Activated naive CD8-positive, alpha-beta T cell treated with anti-CD3 and anti-CD28 coated beads, Interleukin-2, amount 10 ng/mL, durations not matched to agents 7 days and 5 days (primary cell): ENCODE data around the gene ANAPC2. TPM values are rescaled to one million over a fixed set of nuclear protein-coding genes. Genes with fewer than 3 reads are reported as not detected.

ENCODE experiments used
- ATAC-seq: fragments of 150-1000 bp; cut with Tn5 transposase; one replicate; pipeline ENCODE4 v1.10.0; 2021; ENCODE audit warnings: low read depth, moderate library complexity
- POLR2A ChIA-PET: fragments of 350-600 bp; sonication (Branson Sonifier 250); formaldehyde crosslinking; loops from one replicate; lab custom pipeline; 2021; ENCODE audit warnings: antibody characterized with exemption; lab: Charles Lee
- DNase-seq: peaks from one replicate; pipeline ENCODE4 v3.0.0; 2021
- H3K27ac Mint-ChIP-seq: one replicate; pipeline ENCODE4 v1.8.0; 2022; ENCODE audit warnings: mild to moderate bottlenecking, mixed read lengths
- H3K27me3 Mint-ChIP-seq: one replicate; pipeline ENCODE4 v1.8.0; 2022; ENCODE audit warnings: mild to moderate bottlenecking, moderate library complexity, mixed read lengths
- H3K36me3 Mint-ChIP-seq: one replicate; pipeline ENCODE4 v1.8.0; 2021; ENCODE audit warnings: mild to moderate bottlenecking, mixed read lengths
- H3K4me1 Mint-ChIP-seq: one replicate; pipeline ENCODE4 v1.8.0; 2021; ENCODE audit warnings: mixed read lengths
- H3K4me3 Mint-ChIP-seq: one replicate; pipeline ENCODE4 v1.8.0; 2022; ENCODE audit warnings: mild to moderate bottlenecking, moderate library complexity, mixed read lengths
- H3K9me3 Mint-ChIP-seq: one replicate; pipeline ENCODE4 v1.8.0; 2021; ENCODE audit warnings: mixed read lengths
- total RNA-seq, 2 experiments: library from RNA; stranded (reverse); gene quantifications; one replicate each; pipeline ENCODE4 v1.2.3, GENCODE V29; 2021

Gene ANAPC2
- total RNA-seq, 2 experiments from 2014 or later = 84.2 to 87.8 TPM

GRCh38 chr9:137163805-137164204 lies 24.6 kb downstream of the ANAPC2 start:
- DNase-seq = no peak
- H3K27me3 Mint-ChIP-seq = peaks cover 29% of the 10 kb centered on the region
- POLR2A ChIA-PET = no interaction called here

GRCh38 chr9:137163365-137163715 lies 25.0 kb downstream of the ANAPC2 start:
- Mint-ChIP-seq H3K9me3 (no peaks in the 10 kb centered on the region), H3K4me1 (peaks cover 8% of the 10 kb centered on the region)
- POLR2A ChIA-PET = no interaction called here

More at GRCh38 chr9:137163805-137164204, 24.6 kb downstream of the ANAPC2 start:
- Mint-ChIP-seq H3K27ac (no peak overlapping the region), H3K4me1 (peaks cover 6% of the 10 kb centered on the region), H3K4me3 (no peak overlapping the region), H3K9me3 (no peaks in the 10 kb centered on the region), H3K36me3 (no peaks in the 10 kb centered on the region)
- no peak for ATAC-seq

GRCh38 chr9:137162505-137163364 lies 25.6 kb downstream of the ANAPC2 start:
- H3K27me3 Mint-ChIP-seq = peaks cover 35% of the 10 kb centered on the region
- POLR2A ChIA-PET = interaction anchor here (0.6 kb wide), 1 partner anchor 19 kb away, joined by 3 read pairs; no protein-coding TSS in a partner anchor
- DNase-seq (no peak), ATAC-seq (no peak)
- no peak overlapping the region for H3K27ac Mint-ChIP-seq
- H3K9me3 Mint-ChIP-seq = no peaks in the 10 kb centered on the region
- no peak overlapping the region for H3K4me3 Mint-ChIP-seq
- no peaks in the 10 kb centered on the region for H3K36me3 Mint-ChIP-seq
- peaks cover 13% of the 10 kb centered on the region for H3K4me1 Mint-ChIP-seq

More at GRCh38 chr9:137163365-137163715, 25.0 kb downstream of the ANAPC2 start:
- DNase-seq = no peak
- Mint-ChIP-seq H3K27ac (no peak overlapping the region), H3K4me3 (no peak overlapping the region), H3K36me3 (no peaks in the 10 kb centered on the region), H3K27me3 (peaks cover 30% of the 10 kb centered on the region)
- ATAC-seq = no peak

- Mint-ChIP-seq H3K4me1 (peaks cover 13% of the 10 kb centered on the region), H3K36me3 (no peaks in the 10 kb centered on the region), H3K9me3 (no peaks in the 10 kb centered on the region), H3K4me3 (no peak overlapping the region), H3K27ac (no peak overlapping the region), H3K27me3 (peaks cover 38% of the 10 kb centered on the region)
- ATAC-seq = no peak
- no peak for DNase-seq
- POLR2A ChIA-PET = interaction anchor here (0.6 kb wide), 1 partner anchor 18 kb away, joined by 3 read pairs; no protein-coding TSS in a partner anchor
Measured at GRCh38 chr9:137161558-137162486, 26.5 kb downstream of the ANAPC2 start.

GRCh38 chr9:137160716-137161557 lies 27.4 kb downstream of the ANAPC2 start:
- no peak for DNase-seq
- Mint-ChIP-seq H3K9me3 (no peaks in the 10 kb centered on the region), H3K27ac (no peak overlapping the region), H3K4me1 (peaks cover 10% of the 10 kb centered on the region), H3K36me3 (no peaks in the 10 kb centered on the region), H3K27me3 (peaks cover 34% of the 10 kb centered on the region), H3K4me3 (no peak overlapping the region)
- POLR2A ChIA-PET = no interaction called here
- no peak for ATAC-seq

- no peaks in the 10 kb centered on the region for H3K9me3 Mint-ChIP-seq
- H3K36me3 Mint-ChIP-seq = no peaks in the 10 kb centered on the region
- POLR2A ChIA-PET = no interaction called here
- peaks cover 10% of the 10 kb centered on the region for H3K4me1 Mint-ChIP-seq
- ATAC-seq = no peak
- no peak overlapping the region for H3K27ac Mint-ChIP-seq
- H3K27me3 Mint-ChIP-seq = peaks cover 33% of the 10 kb centered on the region
- DNase-seq = no peak
- H3K4me3 Mint-ChIP-seq = no peak overlapping the region
Measured at GRCh38 chr9:137160054-137160425, 28.3 kb downstream of the ANAPC2 start.

- DNase-seq (no peak), ATAC-seq (no peak)
- Mint-ChIP-seq H3K36me3 (no peaks in the 10 kb centered on the region), H3K27ac (peak overlapping the region; percentile 23), H3K27me3 (peaks cover 33% of the 10 kb centered on the region), H3K4me1 (peaks cover 10% of the 10 kb centered on the region), H3K4me3 (no peak overlapping the region), H3K9me3 (no peaks in the 10 kb centered on the region)
- POLR2A ChIA-PET = interaction anchor here (2.3 kb wide), 1 partner anchor 30 kb away, joined by 9 read pairs; no protein-coding TSS in a partner anchor
Measured at GRCh38 chr9:137159105-137160053, 29.0 kb downstream of the ANAPC2 start.

GRCh38 chr9:137158625-137159024 lies 29.7 kb downstream of the ANAPC2 start:
- ATAC-seq = no peak
- POLR2A ChIA-PET = interaction anchor here (1.3 to 2.3 kb wide), 2 partner anchors 12 to 29 kb away, joined by 3 to 9 read pairs; no protein-coding TSS in a partner anchor

GRCh38 chr9:137157618-137158415 lies 30.5 kb downstream of the ANAPC2 start:
- no peak overlapping the region for H3K4me3 Mint-ChIP-seq
- no peak for ATAC-seq
- no peaks in the 10 kb centered on the region for H3K9me3 Mint-ChIP-seq
- H3K36me3 Mint-ChIP-seq = no peaks in the 10 kb centered on the region
- POLR2A ChIA-PET = interaction anchor here (1.3 to 2.3 kb wide), 2 partner anchors 11 to 28 kb away, joined by 3 to 9 read pairs; no protein-coding TSS in a partner anchor
- DNase-seq = no peak
- no peak overlapping the region for H3K27ac Mint-ChIP-seq
- H3K27me3 Mint-ChIP-seq = peaks cover 30% of the 10 kb centered on the region
- peaks cover 10% of the 10 kb centered on the region for H3K4me1 Mint-ChIP-seq

More at GRCh38 chr9:137158625-137159024, 29.7 kb downstream of the ANAPC2 start:
- Mint-ChIP-seq H3K4me3 (no peak overlapping the region), H3K27ac (no peak overlapping the region), H3K9me3 (no peaks in the 10 kb centered on the region), H3K4me1 (peaks cover 10% of the 10 kb centered on the region), H3K27me3 (peaks cover 33% of the 10 kb centered on the region), H3K36me3 (no peaks in the 10 kb centered on the region)
- DNase-seq = no peak

- ATAC-seq (peak; percentile 48), DNase-seq (peak; percentile 69)
- H3K4me3 Mint-ChIP-seq = peak overlapping the region; percentile 42
- no peaks in the 10 kb centered on the region for H3K36me3 Mint-ChIP-seq
- peaks cover 10% of the 10 kb centered on the region for H3K4me1 Mint-ChIP-seq
- POLR2A ChIA-PET = interaction anchor here (0.6 to 2.3 kb wide), 2 partner anchors 27 to 68 kb away, joined by 5 to 9 read pairs; partner anchors contain the start of gene CYSRT1
- no peak overlapping the region for H3K27ac Mint-ChIP-seq
- peaks cover 30% of the 10 kb centered on the region for H3K27me3 Mint-ChIP-seq
- no peaks in the 10 kb centered on the region for H3K9me3 Mint-ChIP-seq
Measured at GRCh38 chr9:137156567-137157375, 31.6 kb downstream of the ANAPC2 start.
